Posterior cingulate gyrus (tissue), 11 donors: ENCODE measurements around the gene ARL15.

ENCODE experiments used
- DNase-seq, 10 donors: peaks; one replicate each; pipeline versions ENCODE4 v3.0.0 to v3.0.0-alpha.2; 2020 to 2021; ENCODE audit warnings: mixed read lengths in 3 of 10
- intact Hi-C: fragments of 100-400 bp; cut with DNase I; formaldehyde crosslinking; loops from one replicate; pipeline ENCODE4 v1.15.1; 2023

Gene ARL15

GRCh38 chr5:54254482-54255198 is 55.7 kb downstream of the ARL15 start:
- no peak for DNase-seq
- intact Hi-C loops, result no loop called here

DNA sequence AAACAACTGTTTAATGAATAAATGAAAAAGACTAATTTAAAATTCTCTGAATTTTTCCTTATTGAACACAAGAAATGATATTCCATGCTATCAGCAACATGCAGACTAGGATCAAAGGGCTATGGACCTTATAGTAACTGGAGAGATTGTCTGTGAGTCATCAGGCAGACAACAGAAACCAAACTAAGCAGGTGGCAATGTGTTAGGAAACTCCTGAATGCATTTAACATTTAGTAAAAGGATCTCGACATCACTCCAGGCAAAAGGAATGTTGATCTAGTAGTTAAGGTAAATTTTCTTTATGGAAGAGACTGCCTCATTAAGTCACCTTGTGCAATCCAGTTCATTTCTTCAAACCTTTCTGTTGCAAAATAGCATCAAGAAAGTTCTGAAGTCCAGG is 58.4 kb downstream of the ARL15 start:
- no peak for DNase-seq
- intact Hi-C loops, result no loop called here

- peak in 1 of 10 donors; percentile 11 for DNase-seq
- intact Hi-C loops, result loop anchor here (10.0 kb wide), 1 partner anchor 65 kb away; the partner anchor contains the start of gene ARL15
These were observed 61.0 kb downstream of the ARL15 start for GRCh38 chr5:54249210-54250028.

GRCh38 chr5:54247226-54247625 is 63.1 kb downstream of the ARL15 start:
- intact Hi-C loops, result loop anchor here (10.0 kb wide), 1 partner anchor 68 kb away; the partner anchor contains the start of gene ARL15
- no peak for DNase-seq

DNA sequence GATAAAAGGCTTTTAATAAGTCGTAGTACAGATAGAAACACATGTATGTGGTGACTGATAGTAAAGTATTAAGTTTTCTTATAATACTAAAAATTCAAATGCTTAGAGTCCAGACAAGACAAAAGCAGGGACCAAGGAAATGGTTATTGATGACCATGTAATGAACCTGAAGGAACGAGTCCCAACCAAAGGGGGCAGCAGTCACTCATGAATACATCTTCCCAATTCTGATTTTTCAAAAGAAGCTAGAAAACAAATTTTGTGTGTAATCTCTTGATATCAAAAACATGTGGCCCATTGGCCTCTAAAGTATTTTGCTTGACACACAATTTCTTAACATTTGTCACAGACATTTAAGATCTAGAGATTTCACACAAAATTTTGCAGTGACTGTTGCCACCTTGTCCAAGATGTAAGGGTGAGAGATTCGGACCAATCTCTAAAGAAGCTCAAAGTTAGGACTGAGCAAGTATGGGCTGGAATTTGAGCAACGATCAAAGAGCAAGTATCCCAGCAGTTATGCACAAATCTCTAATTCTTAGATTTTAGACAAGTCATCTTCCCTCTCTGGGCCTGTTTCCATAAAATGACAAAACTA is 66.8 kb downstream of the ARL15 start:
- DNase-seq, result peak in 3 of 10 donors; percentile 13 to 25 (median 21)
- intact Hi-C loops, result loop anchor here (5.0 to 10.0 kb wide), 3 partner anchors 71 to 244 kb away; partner anchors contain the start of gene ARL15

- no peak for DNase-seq
- intact Hi-C loops, result loop anchor here (5.0 to 10.0 kb wide), 3 partner anchors 73 to 245 kb away; partner anchors contain the start of gene ARL15
These were observed 68.1 kb downstream of the ARL15 start for GRCh38 chr5:54242297-54242696.

DNA sequence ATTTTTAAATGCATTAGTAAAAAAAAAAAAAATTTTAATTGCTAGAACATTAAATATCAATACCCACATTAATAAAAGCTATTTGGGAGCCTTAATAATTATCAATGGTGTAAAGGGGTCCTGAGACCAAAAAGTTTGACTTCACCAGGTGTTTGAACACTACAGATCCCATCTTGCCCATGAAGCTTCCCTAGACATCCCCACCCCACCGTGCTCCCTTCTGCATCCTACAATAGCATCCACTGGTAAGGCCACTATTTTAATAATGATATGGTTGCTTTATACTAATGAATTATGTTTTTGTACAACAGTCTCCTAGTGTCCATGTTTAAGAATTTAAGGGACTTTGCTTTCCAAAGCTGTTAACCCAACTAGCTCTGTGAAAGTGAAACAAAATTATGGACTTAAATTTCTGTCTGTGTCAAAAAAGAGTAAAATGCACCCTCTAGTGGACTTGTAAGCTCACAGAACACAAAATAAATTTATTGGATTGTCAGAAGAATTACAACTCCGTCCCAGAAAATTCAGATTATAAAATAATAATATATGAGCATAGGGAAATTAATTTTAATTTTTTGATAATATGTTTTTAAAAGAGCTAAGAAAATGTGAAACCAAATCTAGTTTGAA is 76.0 kb downstream of the ARL15 start:
- DNase-seq, result no peak
- intact Hi-C loops, result no loop called here

DNA sequence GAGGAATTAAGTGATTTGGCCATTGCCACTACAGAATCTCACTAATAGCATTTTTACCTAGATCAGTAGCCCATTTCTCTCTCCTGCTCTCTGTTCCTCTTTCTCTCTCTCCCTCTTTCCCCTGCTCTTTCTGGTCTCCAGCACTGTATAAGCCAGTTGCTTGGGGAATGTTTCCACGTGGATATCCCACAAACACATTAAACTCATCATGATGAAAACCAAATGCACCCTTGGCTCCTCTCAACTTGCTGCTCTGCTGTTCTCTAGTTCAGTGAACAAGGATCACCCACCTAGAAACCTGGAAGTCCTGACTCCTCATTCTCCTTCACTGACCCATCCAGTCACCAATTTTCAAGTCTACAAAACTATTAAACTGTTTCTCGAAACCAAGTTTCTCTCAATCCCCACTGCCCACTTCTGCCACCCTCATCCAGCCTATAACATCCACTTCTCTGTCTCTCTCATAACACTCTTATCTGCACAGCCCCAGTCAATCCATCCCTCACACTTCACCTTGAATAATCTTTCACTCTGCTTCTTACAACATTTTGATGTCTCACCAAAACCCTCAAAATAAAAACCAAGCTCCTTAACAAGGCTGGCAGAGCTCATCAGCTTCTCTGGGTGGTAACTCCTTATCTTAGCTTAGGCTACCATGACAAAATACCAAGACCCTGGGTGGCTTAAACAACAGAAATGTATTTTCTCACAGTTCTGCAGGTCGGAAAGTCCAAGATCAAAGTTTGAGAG is 79.3 kb downstream of the ARL15 start:
- DNase-seq, result no peak
- intact Hi-C loops, result no loop called here

DNA sequence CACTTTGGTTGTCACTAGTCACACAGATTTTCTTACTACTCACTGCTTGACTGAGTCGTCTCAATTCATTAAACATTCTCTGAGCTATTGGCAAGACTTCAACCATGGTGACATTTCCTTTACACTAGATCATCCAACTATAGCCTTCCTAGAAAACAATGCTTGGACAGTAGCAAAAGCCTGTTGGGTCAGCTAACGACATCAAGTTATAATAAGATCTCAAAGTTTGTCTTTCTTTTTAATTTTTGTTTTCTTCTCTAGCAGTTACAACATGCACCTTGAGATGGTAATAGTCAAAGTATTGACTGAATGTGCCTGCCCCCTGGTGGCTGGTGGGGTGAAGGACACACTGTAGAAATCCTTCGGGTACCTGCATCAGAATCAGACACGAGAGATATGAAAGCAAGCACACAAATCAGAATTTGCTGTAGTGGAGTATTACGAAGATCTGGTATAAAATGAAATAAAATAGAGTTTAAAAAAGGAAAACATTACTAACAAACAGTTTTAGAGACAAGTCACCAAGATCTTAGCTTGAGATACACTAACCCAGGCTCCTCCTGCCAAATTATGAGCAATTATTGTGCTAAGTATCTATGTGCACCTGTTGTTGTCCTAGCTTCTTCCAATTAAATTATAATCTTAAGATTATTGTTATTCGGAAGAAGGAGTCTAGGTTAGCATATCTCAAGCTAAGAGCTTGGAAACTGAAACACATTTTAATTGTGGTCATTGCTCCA is 81.2 kb downstream of the ARL15 start:
- peak; percentile 42 to 95 (median 74) for DNase-seq
- intact Hi-C loops, result no loop called here

- intact Hi-C loops, result no loop called here
- no peak for DNase-seq
These were observed 82.6 kb downstream of the ARL15 start for GRCh38 chr5:54227759-54228158.

- intact Hi-C loops, result no loop called here
- no peak for DNase-seq
These were observed 83.3 kb downstream of the ARL15 start for GRCh38 chr5:54227109-54227508.

GRCh38 chr5:54226215-54226614 is 84.2 kb downstream of the ARL15 start:
- no peak for DNase-seq
- intact Hi-C loops, result no loop called here

- intact Hi-C loops, result no loop called here
- DNase-seq, result no peak
These were observed 86.1 kb downstream of the ARL15 start for GRCh38 chr5:54224103-54224826.

DNA sequence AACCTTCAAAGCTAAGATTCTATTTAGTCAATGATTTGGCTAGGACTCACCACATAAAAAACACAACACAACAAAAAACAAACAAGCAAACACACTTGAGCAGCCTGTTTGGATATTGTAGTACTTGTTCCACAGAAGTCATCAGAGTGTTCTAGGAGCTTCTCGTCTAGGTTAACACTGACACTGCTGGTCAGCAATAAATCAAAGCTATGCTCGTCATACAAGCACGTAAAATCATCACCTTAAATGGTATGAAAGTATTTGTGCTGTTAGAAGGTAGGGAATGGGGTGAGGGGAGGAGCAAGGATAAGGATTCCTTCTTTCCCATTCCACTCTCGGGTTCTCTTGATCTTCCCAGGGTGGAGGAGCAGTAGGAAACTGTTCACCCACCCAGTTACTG is 88.0 kb downstream of the ARL15 start:
- DNase-seq, result no peak
- intact Hi-C loops, result no loop called here

DNA sequence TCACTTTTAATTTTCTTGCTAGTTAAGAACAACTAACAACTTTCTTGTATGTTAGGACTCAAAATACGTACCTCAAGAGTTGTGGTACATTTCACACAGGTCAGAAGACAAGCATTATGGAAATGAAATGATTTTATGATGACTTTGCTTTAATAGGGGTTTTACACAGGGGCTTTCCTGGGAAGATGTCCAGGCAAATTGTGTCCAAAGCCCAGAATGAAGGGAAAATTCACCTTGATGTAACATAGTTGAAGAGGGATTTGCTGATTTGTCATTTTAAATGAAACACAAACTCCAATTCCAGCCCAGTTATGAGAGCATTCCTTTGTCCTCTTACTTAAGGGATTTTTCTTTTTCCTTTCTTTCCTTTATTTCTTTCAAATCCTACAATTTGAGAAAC is 89.2 kb downstream of the ARL15 start:
- intact Hi-C loops, result no loop called here
- DNase-seq, result no peak

DNA sequence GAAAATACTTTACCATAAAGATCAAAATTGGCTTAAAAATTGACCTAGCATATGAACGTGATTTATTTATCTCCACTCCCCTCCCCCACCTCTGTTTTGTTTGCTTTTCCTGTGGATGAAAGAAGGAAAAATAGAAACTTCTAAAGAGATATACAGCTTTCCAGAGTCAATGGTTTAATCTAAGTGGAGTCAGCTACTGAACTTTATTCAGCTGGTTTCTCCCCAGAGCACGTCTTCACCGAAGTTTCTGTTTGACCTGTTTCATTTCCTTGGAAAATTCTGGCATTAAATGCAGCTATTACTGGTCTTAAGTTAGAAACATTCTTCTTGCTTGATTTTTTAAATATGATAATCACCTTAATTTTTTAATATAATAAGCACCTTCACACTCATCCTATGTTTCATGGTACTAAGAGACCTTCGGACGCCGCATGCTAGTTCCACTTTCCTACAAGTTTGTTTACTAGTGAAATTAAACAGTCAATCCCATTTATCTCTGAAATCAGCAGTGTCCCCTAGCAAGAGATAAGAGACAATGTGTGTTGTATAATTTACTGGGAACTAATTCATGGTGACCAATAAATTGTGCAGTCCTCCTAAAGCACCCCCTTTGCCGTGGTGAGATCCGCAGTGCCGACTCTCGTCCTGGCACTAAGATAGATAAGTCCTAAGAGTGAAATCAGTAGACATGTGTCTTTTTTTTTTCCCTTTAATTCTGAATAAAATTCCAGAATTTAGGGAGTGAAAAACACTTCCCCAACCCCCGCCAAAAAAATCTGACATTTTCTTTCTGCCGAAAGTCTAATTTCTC is 89.9 kb downstream of the ARL15 start:
- no peak for DNase-seq
- intact Hi-C loops, result no loop called here

DNA sequence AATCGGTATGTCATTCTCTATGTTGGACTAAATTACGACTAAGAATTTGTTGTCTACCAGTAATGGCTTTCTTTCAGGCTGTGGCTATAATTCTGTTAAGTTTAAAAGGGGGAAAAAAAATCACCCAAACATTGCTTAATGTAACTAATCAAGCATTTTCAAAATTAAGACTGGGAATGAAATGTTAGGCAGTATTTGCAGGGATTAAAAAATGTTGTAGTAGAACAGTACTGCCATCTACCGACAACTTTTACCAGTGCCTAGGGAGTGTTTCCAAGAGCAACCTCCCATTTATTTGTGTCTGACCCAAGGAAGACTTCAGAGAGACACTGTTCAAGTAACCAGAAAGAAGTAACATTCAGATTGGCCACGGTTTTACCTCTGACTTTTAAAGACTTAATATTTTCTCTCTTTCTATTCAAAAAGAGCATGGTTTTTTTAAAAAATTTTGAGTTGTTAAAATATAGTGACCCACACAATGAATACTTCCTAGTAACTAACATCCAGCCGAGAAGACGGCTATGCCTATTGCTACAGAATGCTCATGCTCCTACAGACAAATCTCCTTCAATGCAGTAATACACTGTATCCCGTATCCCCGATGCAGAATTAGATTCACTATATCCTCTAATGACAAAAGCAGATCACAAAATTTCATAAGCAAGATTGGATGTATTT is 92.4 kb downstream of the ARL15 start:
- peak in 1 of 10 donors; percentile 15 for DNase-seq
- intact Hi-C loops, result loop anchor here (2.0 to 5.0 kb wide), 3 partner anchors 741 to 1047 kb away; no protein-coding TSS in a partner anchor
